SJSA1 (cell line): ENCODE results near the gene LOXHD1. TPM values are rescaled to one million over a fixed set of nuclear protein-coding genes. Genes with fewer than 3 reads are reported as not detected.

Experiments
- DNase-seq, 2 experiments: peaks; one replicate each; pipeline ENCODE4 v3.0.0-alpha.2; 2015 to 2020; ENCODE audit warnings: low spot score in 2 of 2, low read depth in 1 of 2
- H3K27ac ChIP-seq: fragments of 250-450 bp; sonication (Bioruptor Pico); 2 replicates; pipeline ENCODE4 v1.5.1; 2020; ENCODE audit warnings: mild to moderate bottlenecking, moderate library complexity
- H3K27me3 ChIP-seq: fragments of 250-450 bp; sonication (Bioruptor Pico); replicated peaks from 2 replicates; pipeline ENCODE4 v1.5.1; 2020; ENCODE audit warnings: mild to moderate bottlenecking, moderate library complexity
- H3K36me3 ChIP-seq: fragments of 250-450 bp; sonication (Bioruptor Pico); 2 replicates; pipeline ENCODE4 v1.5.1; 2020; ENCODE audit warnings: mild to moderate bottlenecking
- H3K4me1 ChIP-seq: fragments of 250-450 bp; sonication (Bioruptor Pico); replicated peaks from 2 replicates; pipeline ENCODE4 v1.6.1; 2021; ENCODE audit warnings: mild to moderate bottlenecking
- H3K4me3 ChIP-seq: fragments of 250-450 bp; sonication (Bioruptor Pico); 2 replicates; pipeline ENCODE4 v1.5.1; 2020; ENCODE audit warnings: mild to moderate bottlenecking
- H3K9me3 ChIP-seq: fragments of 250-450 bp; sonication (Bioruptor Pico); replicated peaks from 2 replicates; pipeline ENCODE4 v1.5.1; 2020; ENCODE audit warnings: mild to moderate bottlenecking
- total RNA-seq: library from RNA; depleted of rRNA; stranded (reverse); fragments of >200 nt; shearing (Covaris generic); gene quantifications from 2 replicates; pipeline ENCODE4 v1.2.3, GENCODE V29; 2014; rRNA removed

The LOXHD1 gene
- total RNA-seq, 1 experiment from 2014 or later: not detected

DNA sequence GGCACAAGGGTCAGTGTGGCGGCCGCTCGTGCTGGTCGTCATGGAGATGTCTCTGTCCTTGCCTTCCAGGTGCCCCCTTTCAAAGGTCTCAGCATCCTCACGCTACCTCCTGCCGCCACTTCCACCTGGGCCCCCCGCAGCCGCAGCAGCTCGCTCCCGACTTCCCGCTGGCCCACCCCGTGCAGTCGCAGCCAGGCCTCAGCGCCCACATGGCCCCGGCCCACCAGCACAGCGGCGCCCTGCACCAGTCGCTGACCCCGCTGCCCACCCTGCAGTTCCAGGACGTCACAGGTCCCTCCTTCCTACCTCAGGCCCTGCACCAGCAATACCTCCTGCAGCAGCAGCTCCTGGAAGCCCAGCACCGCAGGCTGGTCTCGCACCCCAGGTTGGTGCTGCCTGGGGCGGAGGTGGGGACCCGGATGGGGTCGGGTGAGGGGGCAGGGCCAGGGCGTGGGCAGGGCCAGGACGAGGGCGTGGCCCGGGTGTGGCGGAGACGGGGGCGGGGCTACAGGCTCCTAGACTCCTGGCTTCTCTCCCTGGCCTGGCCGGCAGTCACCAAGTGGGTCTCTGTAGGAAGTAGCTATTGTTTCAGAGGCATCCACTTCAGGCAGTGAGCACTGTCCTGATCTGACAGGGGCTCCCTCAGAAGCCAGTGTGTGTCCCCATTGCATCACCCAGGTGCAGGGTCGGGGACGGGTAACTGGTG lies 223.7 kb downstream of the LOXHD1 start:
- DNase-seq: peak in 1 of 2 experiments; percentile 34
- Histone ChIP-seq H3K4me1 (peaks cover 6% of the 10 kb centered on the region), H3K36me3 (no peaks in the 10 kb centered on the region), H3K9me3 (no peaks in the 10 kb centered on the region), H3K4me3 (no peak overlapping the region), H3K27me3 (no peaks in the 10 kb centered on the region), H3K27ac (no peak overlapping the region)

DNA sequence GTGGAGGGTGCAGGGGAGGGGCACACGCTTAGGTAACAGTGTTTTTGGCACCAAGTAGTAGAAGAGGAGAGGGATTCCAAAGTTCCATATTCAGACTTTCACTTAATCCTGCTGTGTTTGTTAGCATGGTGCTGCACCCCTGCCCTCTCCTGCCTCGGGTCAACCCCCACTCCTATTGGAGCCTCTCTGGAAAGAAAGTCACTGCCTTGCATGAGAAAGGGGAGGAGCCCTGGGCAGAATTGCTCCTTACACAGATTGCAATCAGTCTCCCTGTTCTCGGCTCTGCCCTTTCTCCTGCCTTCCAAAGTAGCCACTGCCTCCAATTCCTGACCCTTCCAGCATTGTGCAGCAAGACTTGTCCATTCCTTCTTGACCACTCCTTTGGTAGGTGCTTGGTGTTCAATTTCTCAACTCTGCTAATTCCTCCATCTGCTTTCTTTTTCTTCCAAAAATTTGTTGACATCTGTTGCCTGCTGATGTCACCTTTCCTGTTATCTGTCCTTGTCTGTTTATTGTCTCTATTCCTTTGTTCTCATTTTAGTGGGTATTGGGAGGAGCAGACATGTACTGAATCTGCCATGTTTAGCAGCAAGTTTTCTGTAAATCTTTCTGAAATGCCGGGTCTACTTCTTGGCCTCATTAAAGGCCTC lies 225.4 kb downstream of the LOXHD1 start:
- Histone ChIP-seq H3K27me3 (no peaks in the 10 kb centered on the region), H3K27ac (no peak overlapping the region), H3K36me3 (no peaks in the 10 kb centered on the region), H3K9me3 (no peaks in the 10 kb centered on the region), H3K4me1 (peaks cover 6% of the 10 kb centered on the region), H3K4me3 (no peak overlapping the region)
- DNase-seq: peak in 1 of 2 experiments; percentile 34

DNA sequence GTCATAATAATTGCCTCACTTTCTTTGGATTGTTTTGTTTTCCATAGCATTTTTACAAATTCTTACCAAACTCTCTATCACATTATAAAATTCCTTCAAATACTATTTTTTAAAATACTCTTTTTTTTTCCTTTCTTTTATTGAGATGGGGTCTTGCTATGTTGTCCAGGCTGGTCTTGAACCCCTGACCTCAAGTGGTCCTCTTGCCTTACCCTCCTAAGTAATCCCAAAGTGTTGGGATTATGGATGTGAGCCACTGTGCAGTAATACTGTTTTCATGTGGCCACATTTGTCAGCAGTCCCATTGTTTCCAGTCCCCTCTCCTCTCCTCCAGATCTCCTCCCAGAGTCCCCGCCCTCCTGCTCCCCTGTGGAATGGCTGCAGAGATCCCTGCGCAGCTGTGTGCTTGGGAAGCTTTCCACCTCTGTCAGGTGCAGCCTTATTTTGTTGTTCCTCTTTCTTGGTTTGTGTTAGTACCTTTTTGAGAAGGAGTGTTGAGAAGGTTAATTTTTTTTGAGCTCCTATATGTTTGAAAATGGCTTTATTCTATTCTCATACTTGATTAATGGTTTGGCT lies 227.3 kb downstream of the LOXHD1 start:
- H3K27me3 ChIP-seq: no peaks in the 10 kb centered on the region
- no peak overlapping the region for H3K27ac ChIP-seq
- H3K4me3 ChIP-seq: no peak overlapping the region
- peak in 1 of 2 experiments; percentile 32 for DNase-seq
- H3K9me3 ChIP-seq: no peaks in the 10 kb centered on the region
- peaks cover 6% of the 10 kb centered on the region for H3K4me1 ChIP-seq
- H3K36me3 ChIP-seq: no peaks in the 10 kb centered on the region

DNA sequence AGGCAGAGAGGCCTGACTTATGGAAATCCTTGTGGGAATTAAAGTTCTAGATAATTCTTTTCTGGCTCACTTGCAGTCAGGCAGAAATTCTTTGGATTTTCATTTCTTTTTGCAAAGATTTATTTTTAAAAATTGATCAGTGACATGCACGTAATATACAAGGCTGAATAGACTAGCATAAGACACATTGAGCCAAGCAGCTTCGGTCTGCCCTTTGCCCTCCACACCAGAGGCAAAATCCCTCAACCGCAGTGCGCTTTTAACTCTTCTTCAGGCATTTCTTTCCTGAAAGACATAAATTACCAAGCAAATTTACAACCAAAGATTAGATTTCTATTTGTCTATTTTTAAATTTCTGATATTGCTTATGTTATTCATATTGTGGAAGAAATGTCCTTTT lies 227.9 kb downstream of the LOXHD1 start:
- no peak overlapping the region for H3K27ac ChIP-seq
- DNase-seq: peak in 1 of 2 experiments; percentile 5
- no peaks in the 10 kb centered on the region for H3K36me3 ChIP-seq
- no peaks in the 10 kb centered on the region for H3K9me3 ChIP-seq
- no peaks in the 10 kb centered on the region for H3K27me3 ChIP-seq
- peaks cover 6% of the 10 kb centered on the region for H3K4me1 ChIP-seq
- no peak overlapping the region for H3K4me3 ChIP-seq

DNA sequence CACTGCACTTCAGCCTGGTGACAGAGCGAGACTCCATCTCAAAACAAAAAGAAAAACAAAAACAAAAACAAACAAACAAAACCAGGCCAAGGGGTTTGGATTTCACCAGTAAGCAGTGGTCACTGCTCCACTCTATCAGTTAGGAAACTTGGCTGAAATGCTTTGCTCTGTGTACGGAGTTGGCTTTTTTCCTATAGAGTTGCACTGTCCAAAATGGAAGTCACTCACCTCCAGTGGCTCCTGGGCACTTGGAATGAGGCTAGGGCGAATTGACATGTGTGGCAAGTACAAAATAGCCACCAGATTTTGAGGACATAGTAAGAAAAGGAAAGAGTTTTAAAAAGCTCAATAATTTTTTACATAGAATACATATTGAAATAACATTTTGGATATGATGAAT lies 228.7 kb downstream of the LOXHD1 start:
- H3K36me3 ChIP-seq: no peaks in the 10 kb centered on the region
- no peaks in the 10 kb centered on the region for H3K27me3 ChIP-seq
- peaks cover 6% of the 10 kb centered on the region for H3K4me1 ChIP-seq
- H3K4me3 ChIP-seq: no peak overlapping the region
- H3K9me3 ChIP-seq: no peaks in the 10 kb centered on the region
- no peak overlapping the region for H3K27ac ChIP-seq
- DNase-seq: peak in 1 of 2 experiments; percentile 6

DNA sequence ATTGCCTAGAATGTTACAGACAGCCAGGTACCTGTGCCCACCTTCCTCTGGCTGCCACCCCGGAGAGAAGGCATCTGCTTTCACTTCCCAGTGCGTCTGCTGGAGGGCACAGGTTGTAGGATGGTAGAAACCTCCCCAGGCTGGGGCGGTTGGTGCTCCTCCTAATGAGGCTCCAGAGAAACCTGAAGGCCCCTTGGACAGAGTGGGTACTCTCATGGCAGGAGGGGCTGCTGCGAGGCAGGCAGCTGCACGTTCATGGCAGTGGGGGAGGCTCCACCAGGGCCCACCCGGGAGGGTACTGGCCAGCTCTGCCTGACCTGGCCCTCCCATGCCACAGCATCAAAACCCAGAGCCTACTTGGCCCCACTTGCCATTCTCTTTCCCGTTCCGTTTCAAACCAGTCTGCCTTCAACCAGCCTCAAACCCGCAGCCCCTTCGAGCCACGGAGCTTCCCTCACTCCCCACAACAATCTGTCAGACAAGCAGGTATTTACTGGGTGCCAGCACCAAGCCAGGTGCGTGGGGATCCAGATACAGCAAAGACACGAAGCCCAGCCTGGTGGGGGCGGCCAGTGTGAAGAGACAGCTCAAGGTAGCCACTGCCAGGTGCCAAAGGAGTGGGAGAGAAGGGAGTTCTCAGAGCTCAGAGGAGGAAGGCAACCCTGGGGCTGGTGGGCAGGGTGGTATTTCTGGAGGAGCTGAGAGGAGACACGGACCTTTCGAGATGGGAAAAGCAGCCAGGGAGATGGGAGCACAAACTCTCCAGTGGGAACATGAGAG lies 229.6 kb downstream of the LOXHD1 start:
- Histone ChIP-seq H3K9me3 (no peaks in the 10 kb centered on the region), H3K27me3 (no peaks in the 10 kb centered on the region), H3K27ac (no peak overlapping the region), H3K4me3 (no peak overlapping the region), H3K36me3 (no peaks in the 10 kb centered on the region), H3K4me1 (peaks cover 6% of the 10 kb centered on the region)
- DNase-seq: peak in 1 of 2 experiments; percentile 35

Other genes starting within 250 kb of the LOXHD1 start
- under 0.01 TPM in 1 of 2 replicates, not detected in the other for gene ST8SIA5, start 99.8 kb upstream of the LOXHD1 start, total RNA-seq